H1 (cell line): ENCODE measurements around the gene FHOD1. TPM values are rescaled to one million over a fixed set of nuclear protein-coding genes. Genes with fewer than 3 reads are reported as not detected.

ENCODE experiments used
- CTCF ChIA-PET: fragments of 300-600 bp; sonication (Branson Sonifier 250); formaldehyde crosslinking; loops from one replicate; lab custom pipeline; 2021; ENCODE audit not compliant: partially characterized antibody; lab: Charles Lee
- POLR2A ChIA-PET: fragments of 300-600 bp; sonication (Branson Sonifier 250); formaldehyde crosslinking; loops from one replicate; lab custom pipeline; 2021; ENCODE audit warnings: inconsistent platforms; ENCODE audit not compliant: partially characterized antibody; lab: Charles Lee
- DNase-seq, 2 experiments: peaks; one replicate each; pipeline versions ENCODE4 v3.0.0 to v3.0.0-alpha.2; 2010 to 2022; ENCODE audit warnings: low spot score in 2 of 2, low read depth in 1 of 2, mixed read lengths in 1 of 2
- FAIRE-seq: peaks from 2 replicates; lab custom pipeline; 2011; peaks lifted over from hg19 to GRCh38; lab: Jason Lieb, UNC
- H2AFZ ChIP-seq: 2 replicates; pipeline ENCODE4 v1.8.1; 2012; ENCODE audit warnings: low read length, inconsistent platforms
- H2AK5ac ChIP-seq: 2 replicates; pipeline ENCODE4 v1.6.1; 2013; ENCODE audit warnings: low read depth, low read length
- H2BK120ac ChIP-seq: replicated peaks from 2 replicates; pipeline ENCODE3; 2013; ENCODE audit warnings: low read depth, low read length, inconsistent platforms
- H2BK12ac ChIP-seq: 2 replicates; pipeline ENCODE4 v1.6.1; 2013; ENCODE audit warnings: low read depth, low read length
- H2BK15ac ChIP-seq: 2 replicates; pipeline ENCODE4 v1.6.1; 2013; ENCODE audit warnings: low read length
- H2BK20ac ChIP-seq: 2 replicates; pipeline ENCODE4 v1.6.1; 2013; ENCODE audit warnings: low read length
- H2BK5ac ChIP-seq: 2 replicates; pipeline ENCODE4 v1.6.1; 2013; ENCODE audit warnings: low read depth, low read length
- H3K14ac ChIP-seq: 2 replicates; pipeline ENCODE4 v1.6.1; 2013; ENCODE audit warnings: inconsistent platforms; ENCODE audit not compliant: insufficient read length
- H3K18ac ChIP-seq: 2 replicates; pipeline ENCODE4 v1.6.1; 2013; ENCODE audit warnings: low read length; ENCODE audit errors: extremely low read depth
- H3K23ac ChIP-seq: 2 replicates; pipeline ENCODE4 v1.6.1; 2013; ENCODE audit warnings: inconsistent platforms; ENCODE audit not compliant: insufficient read length
- H3K23me2 ChIP-seq: 2 replicates; pipeline ENCODE4 v1.6.1; 2013; ENCODE audit warnings: low read depth, low read length
- H3K27ac ChIP-seq: 2 replicates; pipeline ENCODE4 v1.6.1; 2011; ENCODE audit warnings: low read depth, low read length, inconsistent platforms
- H3K27me3 ChIP-seq, 4 experiments: replicated peaks in 1 of 4; 1 replicate in 1 of 4; 2 replicates in 3 of 4; pipeline versions ENCODE4 v1.6.1 to v1.8.1; 2011 to 2013; ENCODE audit warnings: low read length in 3 of 4, mild to moderate bottlenecking in 3 of 4, inconsistent platforms in 2 of 4, mixed read lengths in 2 of 4, moderate library complexity in 1 of 4; ENCODE audit not compliant: control insufficient read depth in 3 of 4, insufficient read depth in 3 of 4; ENCODE audit errors: extremely low read depth in 1 of 4
- H3K36me3 ChIP-seq, 4 experiments: 2 replicates each; pipeline versions ENCODE4 v1.6.1 to v1.8.1; 2011 to 2013; ENCODE audit warnings: mild to moderate bottlenecking in 4 of 4, low read length in 3 of 4, moderate library complexity in 2 of 4, control low read depth in 1 of 4, inconsistent platforms in 1 of 4; ENCODE audit not compliant: insufficient read depth in 4 of 4, control insufficient read depth in 2 of 4
- H3K4ac ChIP-seq: replicated peaks from 2 replicates; pipeline ENCODE3; 2013; ENCODE audit warnings: low read length, low read depth, mixed read lengths, inconsistent platforms; ENCODE audit not compliant: insufficient read length
- H3K4me1 ChIP-seq, 4 experiments: replicated peaks in 1 of 4; 1 replicate in 1 of 4; 2 replicates in 3 of 4; pipeline versions ENCODE4 v1.6.1 to v1.8.1; 2011 to 2013; ENCODE audit warnings: low read length in 3 of 4, inconsistent platforms in 2 of 4, mixed read lengths in 1 of 4; ENCODE audit not compliant: insufficient read depth in 4 of 4, control insufficient read depth in 3 of 4
- H3K4me2 ChIP-seq, 2 experiments: 2 replicates each; pipeline versions ENCODE4 v1.6.1 to v1.8.1; 2011 to 2013; ENCODE audit warnings: low read depth in 2 of 2, low read length in 2 of 2, control low read depth in 1 of 2, inconsistent platforms in 1 of 2, mild to moderate bottlenecking in 1 of 2; ENCODE audit not compliant: insufficient read depth in 1 of 2
- H3K4me3 ChIP-seq, 4 experiments: fragments of 200-600, 300-600 bp in 1 of 4; sonication (generic), shearing (Covaris generic), sonication (Bioruptor Twin) in 1 of 4; 2 replicates each; pipeline versions ENCODE4 v1.5.1 to v1.8.1; 2011 to 2016; ENCODE audit warnings: low read length in 4 of 4, low read depth in 3 of 4, control low read depth in 2 of 4, inconsistent platforms in 2 of 4, mild to moderate bottlenecking in 2 of 4, mixed read lengths in 1 of 4, moderate library complexity in 1 of 4; ENCODE audit not compliant: insufficient read depth in 2 of 4; ENCODE audit errors: extremely low read depth in 1 of 4
- H3K56ac ChIP-seq: replicated peaks from 2 replicates; pipeline ENCODE3; 2013; ENCODE audit warnings: low read depth, mild to moderate bottlenecking, mixed read lengths, low read length, inconsistent platforms; ENCODE audit not compliant: insufficient read length
- H3K79me1 ChIP-seq: 2 replicates; pipeline ENCODE4 v1.6.1; 2013; ENCODE audit warnings: low read depth, low read length, control low read depth
- H3K79me2 ChIP-seq, 2 experiments: 2 replicates each; pipeline versions ENCODE4 v1.6.1 to v1.8.1; 2012 to 2013; ENCODE audit warnings: low read length in 2 of 2, mild to moderate bottlenecking in 2 of 2, inconsistent platforms in 1 of 2; ENCODE audit not compliant: insufficient read depth in 2 of 2, control insufficient read depth in 1 of 2
- H3K9ac ChIP-seq, 4 experiments: replicated peaks in 1 of 4; 1 replicate in 1 of 4; 2 replicates in 3 of 4; pipeline versions ENCODE4 v1.6.1 to v1.8.1; 2011 to 2013; ENCODE audit warnings: low read depth in 3 of 4, low read length in 3 of 4, control low read depth in 2 of 4, mild to moderate bottlenecking in 2 of 4, moderate library complexity in 2 of 4, inconsistent platforms in 1 of 4; ENCODE audit errors: extremely low read depth in 1 of 4
- H3K9me3 ChIP-seq, 2 experiments: 2 replicates each; pipeline versions ENCODE4 v1.6.1 to v1.8.1; 2012 to 2013; ENCODE audit warnings: mild to moderate bottlenecking in 2 of 2, moderate library complexity in 2 of 2, control low read depth in 1 of 2, inconsistent platforms in 1 of 2, low read depth in 1 of 2, low read length in 1 of 2, mixed read lengths in 1 of 2; ENCODE audit not compliant: insufficient read depth in 2 of 2
- H4K20me1 ChIP-seq, 2 experiments: replicated peaks in 1 of 2; 2 replicates each; pipeline versions ENCODE3 to v1.8.1; 2011 to 2013; ENCODE audit warnings: inconsistent platforms in 2 of 2, low read length in 2 of 2, mild to moderate bottlenecking in 1 of 2; ENCODE audit not compliant: insufficient read depth in 2 of 2, control insufficient read depth in 1 of 2
- H4K5ac ChIP-seq: 2 replicates; pipeline ENCODE4 v1.6.1; 2013; ENCODE audit warnings: low read length, low read depth, mixed read lengths, inconsistent platforms; ENCODE audit not compliant: insufficient read length
- H4K8ac ChIP-seq: 2 replicates; pipeline ENCODE4 v1.8.0; 2013; ENCODE audit warnings: mild to moderate bottlenecking, moderate library complexity, low read length, inconsistent platforms; ENCODE audit not compliant: insufficient read depth; ENCODE audit errors: extremely low read depth
- H4K91ac ChIP-seq: replicated peaks from 2 replicates; pipeline ENCODE3; 2013; ENCODE audit warnings: low read length, mixed read lengths, inconsistent platforms; ENCODE audit not compliant: insufficient read length
- BCL11A ChIP-seq, 2 experiments: IDR thresholded peaks; one replicate each; pipeline ENCODE4 v1.6.1; 2011; ENCODE audit warnings: low read depth in 2 of 2, low read length in 2 of 2, mild to moderate bottlenecking in 2 of 2
- CTCF ChIP-seq, 3 experiments: IDR thresholded peaks; 1 replicate in 2 of 3; 2 replicates in 1 of 3; pipeline versions ENCODE4 v1.5.1 to v1.6.1; 2011; ENCODE audit warnings: low read length in 3 of 3, mild to moderate bottlenecking in 3 of 3, inconsistent platforms in 2 of 3, low read depth in 1 of 3, moderate library complexity in 1 of 3; ENCODE audit not compliant: insufficient read depth in 1 of 3; ENCODE audit errors: control extremely low read depth in 1 of 3
- JUN ChIP-seq: IDR thresholded peaks from 2 replicates; pipeline ENCODE4 v1.6.1; 2011; ENCODE audit warnings: low read depth, mild to moderate bottlenecking, improper control_type of control experiment, low read length
- KDM4A ChIP-seq: IDR thresholded peaks from one replicate; pipeline ENCODE4 v1.7.1; 2012; ENCODE audit warnings: low read depth, mild to moderate bottlenecking, moderate library complexity, low read length, inconsistent platforms; ENCODE audit not compliant: severe bottlenecking
- MAFK ChIP-seq: IDR thresholded peaks from 2 replicates; pipeline ENCODE4 v1.6.1; 2012; ENCODE audit warnings: low read depth, mild to moderate bottlenecking, improper control_type of control experiment, low read length
- POLR2AphosphoS5 ChIP-seq: IDR thresholded peaks from 2 replicates; pipeline ENCODE4 v1.6.1; 2011; ENCODE audit warnings: low read depth, low read length
- POU5F1 ChIP-seq: IDR thresholded peaks from 2 replicates; pipeline ENCODE4 v1.6.1; 2011; ENCODE audit warnings: low read depth, mild to moderate bottlenecking, low read length, moderate library complexity
- SIN3A ChIP-seq, 2 experiments: IDR thresholded peaks in 1 of 2; conservative IDR thresholded peaks in 1 of 2; 2 replicates each; pipeline ENCODE4 v1.6.1; 2011 to 2012; ENCODE audit warnings: low read length in 2 of 2, improper control_type of control experiment in 1 of 2, low read depth in 1 of 2, mild to moderate bottlenecking in 1 of 2
- SRF ChIP-seq: IDR thresholded peaks from 2 replicates; pipeline ENCODE4 v1.6.1; 2011; ENCODE audit warnings: mild to moderate bottlenecking, low read depth, low read length, moderate library complexity
- TAF1 ChIP-seq: IDR thresholded peaks from 2 replicates; pipeline ENCODE4 v1.6.1; 2011; ENCODE audit warnings: mild to moderate bottlenecking, low read depth, low read length
- YY1 ChIP-seq: IDR thresholded peaks from 2 replicates; pipeline ENCODE4 v1.6.1; 2011; ENCODE audit warnings: low read depth, mild to moderate bottlenecking, low read length
- WGBS, 2 experiments: shearing (Covaris generic) in 1 of 2; methylation state at CpG; one replicate each; pipeline versions ENCODE4 v1.1.6 to v1.1.7; 2013 to 2015; ENCODE audit warnings: low lambda C conversion rate in 2 of 2, mixed read lengths in 2 of 2, inconsistent platforms in 1 of 2, low coverage in 1 of 2, missing lambda C conversion rate in 1 of 2; ENCODE audit not compliant: insufficient replicate concordance in 2 of 2, insufficient coverage in 1 of 2, insufficient read length in 1 of 2; ENCODE audit errors: extremely low coverage in 1 of 2, missing lambda C conversion rate in 1 of 2; 5-methylcytosine and 5-hydroxymethylcytosine counted together
- polyA plus RNA-seq, 7 experiments: library from polyadenylated mRNA; depleted of rRNA in 3 of 7; stranded (reverse) in 5 of 7; unstranded in 2 of 7; fragments of >200 nt in 5 of 7; fragments of 200-250 nt in 2 of 7; gene quantifications; 1 replicate in 5 of 7; 2 replicates in 1 of 7; 4 replicates in 1 of 7; pipeline versions ENCODE4 v1.2.1 to v1.2.3, GENCODE V29; 2011 to 2013; ENCODE audit warnings: missing spikeins in 2 of 7, mixed read lengths in 2 of 7
- total RNA-seq: library from RNA; stranded (reverse); fragmentation: NEBNext Ultra II Directional; extraction: Animal tissue kit (Norgen Biotek cat#: 25700); gene quantifications from 2 replicates; pipeline ENCODE4 v1.2.1, GENCODE V29; 2021

The FHOD1 gene
- total and polyA plus RNA-seq, 2 of the 8 experiments (the other 6 are each of a cell fraction or from before 2014, with no cell fraction given) = 31.3 to 60.7 TPM

- no peak for FAIRE-seq
- H2BK15ac ChIP-seq = no peak overlapping the region
- ChIA-PET CTCF (interaction anchor here (0.8 to 7.5 kb wide), 14 partner anchors 9 to 244 kb away, joined by 3 to 78 read pairs (median 4); partner anchors contain the start of genes E2F4, EXOC3L1, MATCAP1 and NOL3), POLR2A (interaction anchor here (0.5 to 5.4 kb wide), 5 partner anchors 12 to 40 kb away, joined by 3 to 19 read pairs (median 6); partner anchors contain the start of genes MATCAP1 and TMEM208)
- no peak overlapping the region for H2BK12ac ChIP-seq
- H3K23ac ChIP-seq = no peak overlapping the region
- no peak overlapping the region for H3K9ac ChIP-seq
- H2BK20ac ChIP-seq = no peak overlapping the region
- no peak overlapping the region for H2BK5ac ChIP-seq
- H2AK5ac ChIP-seq = no peak overlapping the region
- DNase-seq = no peak
- no peak overlapping the region for H3K56ac ChIP-seq
- no peaks in the 10 kb centered on the region for H3K79me2 ChIP-seq
- H2AFZ ChIP-seq = no peak overlapping the region
- no peaks in the 10 kb centered on the region for H3K79me1 ChIP-seq
- peaks cover 6% of the 10 kb centered on the region; the same call in 1 of the 2 replicates for H3K23me2 ChIP-seq
- no peak overlapping the region for H3K18ac ChIP-seq
- no peak overlapping the region for H3K4me3 ChIP-seq
- H4K20me1 ChIP-seq = peaks cover 0 to 8% of the 10 kb centered on the region in 2 experiments
- no peak overlapping the region for H3K4ac ChIP-seq
- H3K36me3 ChIP-seq = peaks cover 1 to 6% (median 5%) of the 10 kb centered on the region in 4 experiments; a peak in 4 of 8 replicates
- H3K4me1 ChIP-seq = peaks cover 0 to 18% (median 9%) of the 10 kb centered on the region in 4 experiments; a peak in 5 of 7 replicates
- no peaks in the 10 kb centered on the region for H3K9me3 ChIP-seq
- H3K27me3 ChIP-seq = no peaks in the 10 kb centered on the region
- H4K5ac ChIP-seq = no peak overlapping the region
- 94% methylated on average over 12 of the region's 12 CpGs; no CpG with 5 or more reads in 1 of the 2 experiments for WGBS, 2 experiments
- no peak overlapping the region for H3K14ac ChIP-seq
- H3K27ac ChIP-seq = no peak overlapping the region
- H2BK120ac ChIP-seq = no peak overlapping the region
- H3K4me2 ChIP-seq = no peak overlapping the region
- H4K8ac ChIP-seq = no peak overlapping the region
- H4K91ac ChIP-seq = no peak overlapping the region
- TF ChIP-seq KDM4A (no peak), SRF (no peak), SIN3A (conservative IDR thresholded peaks at IDR 0.05 in 1 of 2, IDR thresholded peaks at IDR 0.05 in 1 of 2; ENCODE audit: low read depth in 1 of 2, low read length in 2 of 2) (no peak), POLR2AphosphoS5 (no peak), MAFK (no peak), TAF1 (no peak), JUN (no peak), CTCF (IDR thresholded peaks at IDR 0.05; ENCODE audit: control extremely low read depth in 1 of 3, insufficient read depth in 1 of 3, low read depth in 1 of 3, low read length in 3 of 3) (no peak), POU5F1 (no peak), YY1 (no peak), BCL11A (IDR thresholded peaks at IDR 0.05; ENCODE audit: low read depth in 2 of 2, low read length in 2 of 2) (no peak)
These were observed 44.9 kb downstream of the FHOD1 start for GRCh38 chr16:67202426-67202825.
